PC-3 (cell line): ENCODE measurements around the gene ERAP2.

Source experiments
- EZH2 ChIP-seq: fragments of 300-600 bp; sonication (generic); IDR thresholded peaks from one replicate; pipeline ENCODE4 v1.6.1; 2017; ENCODE audit warnings: antibody characterized with exemption, mild to moderate bottlenecking, low read length; ENCODE audit not compliant: unreplicated experiment
- EZH2phosphoT487 ChIP-seq: fragments of 300-600 bp; sonication (generic); IDR thresholded peaks from 2 replicates; pipeline ENCODE4 v1.6.1; 2018; ENCODE audit warnings: mild to moderate bottlenecking, antibody characterized with exemption, low read length, borderline replicate concordance
- TF ChIP-seq, protein P1 (sequence below): fragments of 300-600 bp; sonication (generic); conservative IDR thresholded peaks from 2 replicates; pipeline ENCODE4 v1.5.1; 2017; ENCODE audit warnings: antibody characterized with exemption, low read depth, mild to moderate bottlenecking, low read length

DNA sequence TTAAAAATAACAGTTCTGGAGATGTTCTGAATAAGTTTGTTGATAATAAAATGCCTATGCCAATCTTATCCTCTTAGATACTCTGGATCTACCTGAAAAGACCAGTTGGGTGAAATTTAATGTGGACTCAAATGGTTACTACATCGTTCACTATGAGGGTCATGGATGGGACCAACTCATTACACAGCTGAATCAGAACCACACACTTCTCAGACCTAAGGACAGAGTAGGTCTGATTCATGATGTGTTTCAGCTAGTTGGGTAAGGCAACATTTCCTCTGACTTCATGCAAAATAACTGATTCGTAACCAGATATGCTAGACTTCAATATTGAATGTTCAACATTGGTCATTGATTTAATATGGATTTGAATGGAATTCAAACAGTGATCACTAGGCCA lies 27.0 kb downstream of the ERAP2 start:
- TF ChIP-seq, protein P1, sequence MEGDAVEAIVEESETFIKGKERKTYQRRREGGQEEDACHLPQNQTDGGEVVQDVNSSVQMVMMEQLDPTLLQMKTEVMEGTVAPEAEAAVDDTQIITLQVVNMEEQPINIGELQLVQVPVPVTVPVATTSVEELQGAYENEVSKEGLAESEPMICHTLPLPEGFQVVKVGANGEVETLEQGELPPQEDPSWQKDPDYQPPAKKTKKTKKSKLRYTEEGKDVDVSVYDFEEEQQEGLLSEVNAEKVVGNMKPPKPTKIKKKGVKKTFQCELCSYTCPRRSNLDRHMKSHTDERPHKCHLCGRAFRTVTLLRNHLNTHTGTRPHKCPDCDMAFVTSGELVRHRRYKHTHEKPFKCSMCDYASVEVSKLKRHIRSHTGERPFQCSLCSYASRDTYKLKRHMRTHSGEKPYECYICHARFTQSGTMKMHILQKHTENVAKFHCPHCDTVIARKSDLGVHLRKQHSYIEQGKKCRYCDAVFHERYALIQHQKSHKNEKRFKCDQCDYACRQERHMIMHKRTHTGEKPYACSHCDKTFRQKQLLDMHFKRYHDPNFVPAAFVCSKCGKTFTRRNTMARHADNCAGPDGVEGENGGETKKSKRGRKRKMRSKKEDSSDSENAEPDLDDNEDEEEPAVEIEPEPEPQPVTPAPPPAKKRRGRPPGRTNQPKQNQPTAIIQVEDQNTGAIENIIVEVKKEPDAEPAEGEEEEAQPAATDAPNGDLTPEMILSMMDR, result no peak
- no peak for TF ChIP-seq EZH2
- TF ChIP-seq EZH2phosphoT487, result no peak
